ENCODE results near the gene RDH11. TPM values are rescaled to one million over a fixed set of nuclear protein-coding genes. Genes with fewer than 3 reads are reported as not detected.
A peak's percentile ranks its signal among the peaks of the same experiment; 100 is the strongest.

Gene RDH11
- total and polyA plus RNA-seq, 2 donors from 2014 or later = 66.9 to 124 TPM

GRCh38 chr14:67698179-67698578 is 2.6 kb upstream of the RDH11 start:
- DNase-seq (no peak), FAIRE-seq (no peak)
- no peaks in the 10 kb centered on the region for H3K27me3 ChIP-seq (ENCODE audit: control insufficient read depth, insufficient read depth, low read length)
- H3K4me1 ChIP-seq (ENCODE audit: control insufficient read depth in 2 of 3, insufficient read depth in 2 of 3, low read depth in 1 of 3, low read length in 3 of 3) = peaks cover 0 to 3% (median 0%) of the 10 kb centered on the region in 3 donors
- H3K9ac ChIP-seq (ENCODE audit: low read length in 3 of 3) = no peak overlapping the region
- intact Hi-C loops (cut with DNase I) = no loop called here
- no peaks in the 10 kb centered on the region for H3K9me3 ChIP-seq (ENCODE audit: control insufficient read depth in 2 of 3, insufficient read depth in 1 of 3, low read length in 3 of 3)
- no peak overlapping the region for H3K27ac ChIP-seq (ENCODE audit: low read depth in 2 of 2, low read length in 2 of 2)
- TF ChIP-seq CTCF (IDR thresholded peaks at IDR 0.05; ENCODE audit: borderline replicate concordance, extremely low read depth, insufficient read depth) = no peak
- H3K36me3 ChIP-seq (ENCODE audit: control insufficient read depth in 2 of 3, insufficient read depth in 3 of 3, low read length in 3 of 3) = no peaks in the 10 kb centered on the region
- H3K4me3 ChIP-seq (ENCODE audit: low read length in 3 of 3) = no peak overlapping the region

GRCh38 chr14:67697006-67697405 is 1.4 kb upstream of the RDH11 start:
- H3K27me3 ChIP-seq (ENCODE audit: control insufficient read depth, insufficient read depth, low read length) = no peaks in the 10 kb centered on the region
- H3K9ac ChIP-seq (ENCODE audit: low read length in 3 of 3) = no peak overlapping the region
- intact Hi-C loops (cut with DNase I) = no loop called here
- H3K27ac ChIP-seq (ENCODE audit: low read depth in 2 of 2, low read length in 2 of 2) = no peak overlapping the region
- peaks cover 0 to 3% (median 0%) of the 10 kb centered on the region in 3 donors for H3K4me1 ChIP-seq (ENCODE audit: control insufficient read depth in 2 of 3, insufficient read depth in 2 of 3, low read depth in 1 of 3, low read length in 3 of 3)
- H3K4me3 ChIP-seq (ENCODE audit: low read length in 3 of 3) = no peak overlapping the region
- DNase-seq (no peak), FAIRE-seq (no peak)
- peaks cover 0 to 4% (median 2%) of the 10 kb centered on the region in 3 donors for H3K36me3 ChIP-seq (ENCODE audit: control insufficient read depth in 2 of 3, insufficient read depth in 3 of 3, low read length in 3 of 3)
- no peaks in the 10 kb centered on the region for H3K9me3 ChIP-seq (ENCODE audit: control insufficient read depth in 2 of 3, insufficient read depth in 1 of 3, low read length in 3 of 3)
- no peak for TF ChIP-seq CTCF (IDR thresholded peaks at IDR 0.05; ENCODE audit: borderline replicate concordance, extremely low read depth, insufficient read depth)

GRCh38 chr14:67694791-67695393 is 672 bp downstream of the RDH11 start:
- TF ChIP-seq CTCF (IDR thresholded peaks at IDR 0.05; ENCODE audit: borderline replicate concordance, extremely low read depth, insufficient read depth) = no peak
- Histone ChIP-seq H3K9ac (ENCODE audit: low read length in 3 of 3) (peak overlapping the region; percentile 52 to 75 (median 57)), H3K4me1 (ENCODE audit: control insufficient read depth in 2 of 3, insufficient read depth in 2 of 3, low read depth in 1 of 3, low read length in 3 of 3) (peaks cover 0 to 3% (median 0%) of the 10 kb centered on the region in 3 donors), H3K9me3 (ENCODE audit: control insufficient read depth in 2 of 3, insufficient read depth in 1 of 3, low read length in 3 of 3) (no peaks in the 10 kb centered on the region), H3K4me3 (ENCODE audit: low read length in 3 of 3) (peak overlapping the region; percentile 91 to 93 (median 92)), H3K36me3 (ENCODE audit: control insufficient read depth in 2 of 3, insufficient read depth in 3 of 3, low read length in 3 of 3) (peaks cover 0 to 22% (median 17%) of the 10 kb centered on the region in 3 donors), H3K27me3 (ENCODE audit: control insufficient read depth, insufficient read depth, low read length) (no peaks in the 10 kb centered on the region), H3K27ac (ENCODE audit: low read depth in 2 of 2, low read length in 2 of 2) (peak overlapping the region; percentile 68 to 89)
- intact Hi-C loops (cut with DNase I) = no loop called here
- DNase-seq = peak; percentile 62 to 90 (median 79)
- FAIRE-seq = no peak

Data from kidney (tissue), 14 donors.